Astrocyte (in vitro differentiated cells and primary cell): ENCODE data around the gene RNF125. TPM values are rescaled to one million over a fixed set of nuclear protein-coding genes. Genes with fewer than 3 reads are reported as not detected.
A peak's percentile ranks its signal among the peaks of the same experiment; 100 is the strongest.

ENCODE experiments used
- DNase-seq: peaks from one replicate; pipeline ENCODE4 v3.0.0-alpha.2; 2010; ENCODE audit warnings: low read depth
- FAIRE-seq: peaks from 2 replicates; lab custom pipeline; 2011; peaks lifted over from hg19 to GRCh38; lab: Jason Lieb, UNC
- H2AFZ ChIP-seq: 2 replicates; pipeline ENCODE4 v1.6.0; 2012; ENCODE audit warnings: low read depth, low read length, inconsistent platforms
- H3K27ac ChIP-seq: 2 replicates; pipeline ENCODE4 v1.5.1; 2011; ENCODE audit warnings: low read depth, low read length, inconsistent platforms
- H3K27me3 ChIP-seq: 2 replicates; pipeline ENCODE4 v1.6.0; 2011; ENCODE audit warnings: low read length, inconsistent platforms; ENCODE audit not compliant: insufficient read depth
- H3K36me3 ChIP-seq: 2 replicates; pipeline ENCODE4 v1.5.1; 2011; ENCODE audit warnings: low read length, inconsistent platforms; ENCODE audit not compliant: insufficient read depth
- H3K4me1 ChIP-seq: 2 replicates; pipeline ENCODE4 v1.5.1; 2011; ENCODE audit warnings: low read length, inconsistent platforms; ENCODE audit not compliant: insufficient read depth
- H3K4me2 ChIP-seq: 2 replicates; pipeline ENCODE4 v1.6.0; 2012; ENCODE audit warnings: low read length, inconsistent platforms
- H3K4me3 ChIP-seq: 2 replicates; pipeline ENCODE4 v1.5.1; 2011; ENCODE audit warnings: low read depth, mild to moderate bottlenecking, low read length, inconsistent platforms; ENCODE audit not compliant: insufficient read depth
- H3K79me2 ChIP-seq: 2 replicates; pipeline ENCODE4 v1.6.0; 2012; ENCODE audit warnings: mild to moderate bottlenecking, low read length, inconsistent platforms; ENCODE audit not compliant: insufficient read depth
- H3K9ac ChIP-seq: 2 replicates; pipeline ENCODE4 v1.6.0; 2012; ENCODE audit warnings: mild to moderate bottlenecking, low read length, inconsistent platforms
- H3K9me3 ChIP-seq: 2 replicates; pipeline ENCODE4 v1.5.1; 2012; ENCODE audit warnings: low read depth, mild to moderate bottlenecking, low read length, inconsistent platforms; ENCODE audit not compliant: insufficient read depth
- H4K20me1 ChIP-seq: 2 replicates; pipeline ENCODE4 v1.6.0; 2012; ENCODE audit warnings: low read length, inconsistent platforms; ENCODE audit not compliant: insufficient read depth
- H3K27ac Mint-ChIP-seq: one replicate; pipeline ENCODE4 v1.8.0; 2021; ENCODE audit warnings: mild to moderate bottlenecking, mixed read lengths; ENCODE audit not compliant: unreplicated experiment
- H3K27me3 Mint-ChIP-seq: one replicate; pipeline ENCODE4 v1.8.0; 2021; ENCODE audit warnings: low read depth, mixed read lengths; ENCODE audit not compliant: unreplicated experiment
- H3K36me3 Mint-ChIP-seq: one replicate; pipeline ENCODE4 v1.8.0; 2021; ENCODE audit warnings: low read depth, mixed read lengths; ENCODE audit not compliant: unreplicated experiment
- H3K4me1 Mint-ChIP-seq: one replicate; pipeline ENCODE4 v1.8.0; 2021; ENCODE audit warnings: low read depth, mixed read lengths; ENCODE audit not compliant: unreplicated experiment
- H3K4me3 Mint-ChIP-seq: one replicate; pipeline ENCODE4 v1.8.0; 2021; ENCODE audit warnings: mild to moderate bottlenecking, moderate library complexity, mixed read lengths; ENCODE audit not compliant: unreplicated experiment
- H3K9me3 Mint-ChIP-seq: one replicate; pipeline ENCODE4 v1.8.0; 2021; ENCODE audit warnings: mild to moderate bottlenecking, mixed read lengths; ENCODE audit not compliant: unreplicated experiment
- EZH2 ChIP-seq: IDR thresholded peaks from 2 replicates; pipeline ENCODE4 v1.6.1; 2012; ENCODE audit warnings: mild to moderate bottlenecking, low read length, inconsistent platforms; ENCODE audit not compliant: insufficient read depth
- total RNA-seq: library from RNA; stranded (reverse); gene quantifications from 2 replicates; pipeline ENCODE4 v1.2.1, GENCODE V29; 2021
- TF ChIP-seq, protein P1 (sequence below): IDR thresholded peaks from 2 replicates; pipeline ENCODE4 v1.5.1; 2011; ENCODE audit warnings: low read depth, mild to moderate bottlenecking, inconsistent platforms, low read length, moderate library complexity; ENCODE audit not compliant: insufficient read depth

RNF125 gene
- total RNA-seq, 1 donor from 2014 or later = 1.9 TPM

DNA sequence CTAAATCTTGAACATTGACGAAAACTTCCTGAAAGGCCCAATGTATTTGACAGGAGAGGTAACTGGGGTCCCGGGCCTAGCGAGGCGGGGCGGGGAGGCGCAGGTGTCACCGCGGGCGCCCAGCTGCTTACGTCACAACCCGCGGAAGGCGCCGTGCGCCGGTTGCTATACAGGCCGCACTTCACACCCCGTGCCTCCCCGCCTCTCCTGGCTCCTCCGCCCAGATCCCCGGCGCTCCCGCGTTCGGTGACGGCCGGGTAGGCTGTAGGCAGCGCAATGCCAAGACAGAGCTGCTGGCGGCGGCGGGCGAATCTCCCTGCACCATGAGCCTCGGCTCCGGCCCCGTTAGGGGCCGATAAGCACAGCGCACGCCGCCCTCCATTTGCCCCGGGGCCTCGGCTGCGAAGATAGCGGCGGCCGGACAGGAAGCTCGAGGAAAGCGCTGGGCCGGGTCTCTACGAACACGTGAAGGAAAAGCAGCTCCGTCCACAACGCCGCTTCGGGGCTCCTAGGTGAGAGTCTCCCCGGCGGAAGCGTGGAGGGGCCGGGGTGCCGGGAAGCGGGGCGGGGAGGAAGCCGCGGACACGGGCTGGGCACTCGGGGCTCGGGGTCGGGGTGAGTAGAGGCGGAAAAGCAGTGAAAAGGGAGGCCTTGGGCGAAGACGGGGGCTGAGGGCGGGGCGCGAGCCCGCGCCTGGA lies 73.2 kb downstream of the RNF125 start, which contains the start of gene RNF138:
RNF138 (plus strand) TSS at position 151 of the 698 bp plus-strand sequence. CDS start 903 bp downstream, outside the sequence.
- peak within 1 kb of the TSS; percentile 91 for H3K27ac ChIP-seq

DNA sequence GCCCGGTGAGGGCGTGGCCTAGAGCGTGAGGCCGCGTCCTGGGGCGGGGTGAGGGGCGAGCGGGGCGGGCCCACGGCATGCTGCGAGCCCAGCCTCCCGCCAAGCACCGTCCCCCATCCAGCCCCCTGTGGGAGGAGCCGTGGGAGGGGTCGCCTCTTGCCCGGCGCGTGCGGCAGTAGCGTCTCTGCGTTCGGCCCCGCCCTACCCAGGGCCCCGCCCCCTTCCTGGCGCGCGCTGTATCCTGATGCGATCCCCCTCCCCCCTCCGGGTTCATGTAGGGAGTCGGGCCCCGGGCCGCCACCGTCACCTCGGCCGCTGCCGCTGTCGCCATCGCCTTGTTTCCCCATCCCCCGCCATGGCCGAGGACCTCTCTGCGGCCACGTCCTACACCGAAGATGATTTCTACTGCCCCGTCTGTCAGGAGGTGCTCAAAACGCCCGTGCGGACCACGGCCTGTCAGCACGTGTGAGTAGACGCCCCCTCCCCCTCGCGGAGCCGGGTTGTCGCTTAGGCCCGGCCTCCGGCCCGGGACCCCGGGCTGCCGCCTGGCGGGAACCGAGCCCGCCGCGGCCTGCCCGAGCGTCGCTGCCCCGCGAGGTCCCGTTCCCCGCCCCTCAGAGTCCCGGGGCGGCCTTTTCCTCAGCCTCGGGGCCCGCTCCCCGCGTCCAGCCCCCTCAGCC lies 73.9 kb downstream of the RNF125 start:
- Mint-ChIP-seq H3K9me3 (no peaks in the 10 kb centered on the region), H3K27me3 (no peaks in the 10 kb centered on the region), H3K4me1 (peaks cover 10% of the 10 kb centered on the region), H3K27ac (peak overlapping the region; percentile 88), H3K4me3 (peak overlapping the region; percentile 95), H3K36me3 (no peaks in the 10 kb centered on the region)
- H3K9ac ChIP-seq = peak overlapping the region; percentile 97
- H3K27me3 ChIP-seq = no peaks in the 10 kb centered on the region
- H3K4me3 ChIP-seq = peak overlapping the region; percentile 75
- H3K4me1 ChIP-seq = no peaks in the 10 kb centered on the region
- no peak for FAIRE-seq
- peaks cover 51% of the 10 kb centered on the region for H3K79me2 ChIP-seq
- H3K9me3 ChIP-seq = no peaks in the 10 kb centered on the region
- H3K27ac ChIP-seq = peak overlapping the region; percentile 91
- DNase-seq = peak; percentile 89
- H3K36me3 ChIP-seq = no peaks in the 10 kb centered on the region
- TF ChIP-seq EZH2 = no peak
- TF ChIP-seq, protein P1, sequence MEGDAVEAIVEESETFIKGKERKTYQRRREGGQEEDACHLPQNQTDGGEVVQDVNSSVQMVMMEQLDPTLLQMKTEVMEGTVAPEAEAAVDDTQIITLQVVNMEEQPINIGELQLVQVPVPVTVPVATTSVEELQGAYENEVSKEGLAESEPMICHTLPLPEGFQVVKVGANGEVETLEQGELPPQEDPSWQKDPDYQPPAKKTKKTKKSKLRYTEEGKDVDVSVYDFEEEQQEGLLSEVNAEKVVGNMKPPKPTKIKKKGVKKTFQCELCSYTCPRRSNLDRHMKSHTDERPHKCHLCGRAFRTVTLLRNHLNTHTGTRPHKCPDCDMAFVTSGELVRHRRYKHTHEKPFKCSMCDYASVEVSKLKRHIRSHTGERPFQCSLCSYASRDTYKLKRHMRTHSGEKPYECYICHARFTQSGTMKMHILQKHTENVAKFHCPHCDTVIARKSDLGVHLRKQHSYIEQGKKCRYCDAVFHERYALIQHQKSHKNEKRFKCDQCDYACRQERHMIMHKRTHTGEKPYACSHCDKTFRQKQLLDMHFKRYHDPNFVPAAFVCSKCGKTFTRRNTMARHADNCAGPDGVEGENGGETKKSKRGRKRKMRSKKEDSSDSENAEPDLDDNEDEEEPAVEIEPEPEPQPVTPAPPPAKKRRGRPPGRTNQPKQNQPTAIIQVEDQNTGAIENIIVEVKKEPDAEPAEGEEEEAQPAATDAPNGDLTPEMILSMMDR = no peak
- peak overlapping the region; percentile 97 for H2AFZ ChIP-seq
- H4K20me1 ChIP-seq = peaks cover 24% of the 10 kb centered on the region
- H3K4me2 ChIP-seq = peak overlapping the region; percentile 89

More for the DNA sequence above, 73.2 kb downstream of the RNF125 start, which contains the start of gene RNF138:
- Histone ChIP-seq H3K36me3 (no peaks in the 10 kb centered on the region), H3K79me2 (peaks cover 44% of the 10 kb centered on the region), H3K4me3 (peak within 1 kb of the TSS; percentile 75), H3K9me3 (no peaks in the 10 kb centered on the region), H3K27me3 (no peaks in the 10 kb centered on the region), H3K4me1 (peaks cover 4% of the 10 kb centered on the region), H3K9ac (peak within 1 kb of the TSS; percentile 97), H2AFZ (peak within 1 kb of the TSS; percentile 97), H4K20me1 (peaks cover 24% of the 10 kb centered on the region), H3K4me2 (peak within 1 kb of the TSS; percentile 89)
- TF ChIP-seq, protein P1 = no peak
- TF ChIP-seq EZH2 = no peak
- DNase-seq (peak; percentile 73), FAIRE-seq (no peak)
- Mint-ChIP-seq H3K4me1 (peaks cover 10% of the 10 kb centered on the region), H3K27ac (peak within 1 kb of the TSS; percentile 86), H3K9me3 (no peaks in the 10 kb centered on the region), H3K4me3 (peak within 1 kb of the TSS; percentile 90), H3K27me3 (no peaks in the 10 kb centered on the region), H3K36me3 (no peaks in the 10 kb centered on the region)
